Stimulated activated memory B cell treated with anti-CD40 and anti-IgM and Interleukin-4, amounts not matched to agents 10 μg/mL and 1 μg/mL and 100 μg/mL, for 72 hours (primary cell): ENCODE data around the gene TMEM52B.
"Not testable (repeated sequence)": the region's sequence is repeated elsewhere in the genome, so short reads cannot be mapped to it uniquely, and the experiment has no call there.

ENCODE experiments used
- ATAC-seq: fragments of 150-1000 bp; cut with Tn5 transposase; 2 replicates; pipeline ENCODE4 v1.10.0; 2021
- H3K27ac Mint-ChIP-seq: one replicate; pipeline ENCODE4 v1.8.0; 2022; ENCODE audit warnings: mild to moderate bottlenecking, mixed read lengths
- H3K27me3 Mint-ChIP-seq: one replicate; pipeline ENCODE4 v1.8.0; 2022; ENCODE audit warnings: mixed read lengths
- H3K36me3 Mint-ChIP-seq: one replicate; pipeline ENCODE4 v1.8.0; 2022; ENCODE audit warnings: mixed read lengths
- H3K4me1 Mint-ChIP-seq: one replicate; pipeline ENCODE4 v1.8.0; 2022; ENCODE audit warnings: mixed read lengths
- H3K4me3 Mint-ChIP-seq: one replicate; pipeline ENCODE4 v1.8.0; 2022; ENCODE audit warnings: mild to moderate bottlenecking, moderate library complexity, mixed read lengths
- H3K9me3 Mint-ChIP-seq: one replicate; pipeline ENCODE4 v1.8.0; 2022; ENCODE audit warnings: mixed read lengths

TMEM52B gene

GRCh38 chr12:10189653-10190052, 10.8 kb downstream of the TMEM52B start:
- H3K27ac Mint-ChIP-seq: no peak overlapping the region
- ATAC-seq: no peak
- H3K36me3 Mint-ChIP-seq: no peaks in the 10 kb centered on the region
- peaks cover 11% of the 10 kb centered on the region for H3K4me1 Mint-ChIP-seq
- no peaks in the 10 kb centered on the region for H3K9me3 Mint-ChIP-seq
- H3K27me3 Mint-ChIP-seq: peaks cover 72% of the 10 kb centered on the region
- no peak overlapping the region for H3K4me3 Mint-ChIP-seq

GRCh38 chr12:10190558-10191388, 11.9 kb downstream of the TMEM52B start:
- H3K4me3 Mint-ChIP-seq: no peak overlapping the region
- H3K27me3 Mint-ChIP-seq: peaks cover 75% of the 10 kb centered on the region
- H3K27ac Mint-ChIP-seq: no peak overlapping the region
- H3K36me3 Mint-ChIP-seq: no peaks in the 10 kb centered on the region
- H3K4me1 Mint-ChIP-seq: peaks cover 13% of the 10 kb centered on the region
- ATAC-seq: peak; percentile 85
- no peaks in the 10 kb centered on the region for H3K9me3 Mint-ChIP-seq

- Mint-ChIP-seq H3K9me3 (no peaks in the 10 kb centered on the region), H3K36me3 (no peaks in the 10 kb centered on the region), H3K27me3 (peaks cover 85% of the 10 kb centered on the region), H3K27ac (no peak overlapping the region), H3K4me3 (no peak overlapping the region), H3K4me1 (peaks cover 18% of the 10 kb centered on the region)
- no peak for ATAC-seq
Measured at GRCh38 chr12:10191865-10192264, 13.0 kb downstream of the TMEM52B start.

GRCh38 chr12:10194160-10194670, 15.4 kb downstream of the TMEM52B start:
- Mint-ChIP-seq H3K4me3 (no peak overlapping the region), H3K27ac (no peak overlapping the region), H3K36me3 (no peaks in the 10 kb centered on the region), H3K4me1 (peaks cover 19% of the 10 kb centered on the region), H3K27me3 (peaks cover 86% of the 10 kb centered on the region), H3K9me3 (no peaks in the 10 kb centered on the region)
- ATAC-seq: no peak

GRCh38 chr12:10196210-10196609, 17.4 kb downstream of the TMEM52B start:
- H3K27ac Mint-ChIP-seq: no peak overlapping the region
- H3K4me1 Mint-ChIP-seq: peaks cover 19% of the 10 kb centered on the region
- H3K36me3 Mint-ChIP-seq: no peaks in the 10 kb centered on the region
- no peaks in the 10 kb centered on the region for H3K9me3 Mint-ChIP-seq
- H3K27me3 Mint-ChIP-seq: peaks cover 82% of the 10 kb centered on the region
- ATAC-seq: peak; percentile 91
- no peak overlapping the region for H3K4me3 Mint-ChIP-seq

GRCh38 chr12:10197879-10198278, 19.0 kb downstream of the TMEM52B start:
- Mint-ChIP-seq H3K36me3 (no peaks in the 10 kb centered on the region), H3K9me3 (no peaks in the 10 kb centered on the region), H3K4me1 (peaks cover 19% of the 10 kb centered on the region), H3K27me3 (peaks cover 86% of the 10 kb centered on the region), H3K27ac (no peak overlapping the region), H3K4me3 (no peak overlapping the region)
- ATAC-seq: no peak

- not testable (repeated sequence) for H3K4me1 Mint-ChIP-seq, H3K27ac Mint-ChIP-seq, H3K36me3 Mint-ChIP-seq, H3K9me3 Mint-ChIP-seq, H3K4me3 Mint-ChIP-seq, ATAC-seq
- H3K27me3 Mint-ChIP-seq: peaks cover 49% of the 10 kb centered on the region
Measured at GRCh38 chr12:10204495-10204894, 25.7 kb downstream of the TMEM52B start.

- Mint-ChIP-seq H3K9me3 (peaks cover 2% of the 10 kb centered on the region), H3K4me3 (no peak overlapping the region), H3K27me3 (peaks cover 41% of the 10 kb centered on the region), H3K4me1 (peaks cover 6% of the 10 kb centered on the region), H3K27ac (no peak overlapping the region), H3K36me3 (no peaks in the 10 kb centered on the region)
- ATAC-seq: no peak
Measured at GRCh38 chr12:10205220-10205807, 26.5 kb downstream of the TMEM52B start.

- H3K27ac Mint-ChIP-seq: no peak overlapping the region
- ATAC-seq: no peak
- peaks cover 2% of the 10 kb centered on the region for H3K9me3 Mint-ChIP-seq
- H3K27me3 Mint-ChIP-seq: peaks cover 34% of the 10 kb centered on the region
- H3K4me3 Mint-ChIP-seq: no peak overlapping the region
- peaks cover 9% of the 10 kb centered on the region for H3K4me1 Mint-ChIP-seq
- no peaks in the 10 kb centered on the region for H3K36me3 Mint-ChIP-seq
Measured at GRCh38 chr12:10207136-10207535, 28.3 kb downstream of the TMEM52B start.

- ATAC-seq: no peak
- H3K27ac Mint-ChIP-seq: no peak overlapping the region
- peaks cover 18% of the 10 kb centered on the region for H3K27me3 Mint-ChIP-seq
- H3K4me3 Mint-ChIP-seq: no peak overlapping the region
- H3K9me3 Mint-ChIP-seq: peaks cover 2% of the 10 kb centered on the region
- peaks cover 23% of the 10 kb centered on the region for H3K4me1 Mint-ChIP-seq
- H3K36me3 Mint-ChIP-seq: no peaks in the 10 kb centered on the region
Measured at GRCh38 chr12:10210225-10210624, 31.4 kb downstream of the TMEM52B start.

- peaks cover 29% of the 10 kb centered on the region for H3K27me3 Mint-ChIP-seq
- no peak overlapping the region for H3K4me3 Mint-ChIP-seq
- no peaks in the 10 kb centered on the region for H3K36me3 Mint-ChIP-seq
- ATAC-seq: no peak
- peak overlapping the region; percentile 81 for H3K27ac Mint-ChIP-seq
- H3K9me3 Mint-ChIP-seq: peaks cover 2% of the 10 kb centered on the region
- H3K4me1 Mint-ChIP-seq: peaks cover 23% of the 10 kb centered on the region
Measured at GRCh38 chr12:10211101-10211939, 32.5 kb downstream of the TMEM52B start.

- ATAC-seq: peak; percentile 83
- peaks cover 23% of the 10 kb centered on the region for H3K4me1 Mint-ChIP-seq
Measured at GRCh38 chr12:10211940-10212738, 33.3 kb downstream of the TMEM52B start.

GRCh38 chr12:10212739-10213131, 33.9 kb downstream of the TMEM52B start, which contains the start of gene GABARAPL1:
TSS of gene GABARAPL1 (plus strand) at chr12:10212877. CDS start at chr12:10213130, 253 bp downstream.
- H3K36me3 Mint-ChIP-seq: no peaks in the 10 kb centered on the region
- H3K27me3 Mint-ChIP-seq: peaks cover 29% of the 10 kb centered on the region
- peaks cover 23% of the 10 kb centered on the region for H3K4me1 Mint-ChIP-seq
- H3K9me3 Mint-ChIP-seq: peaks cover 2% of the 10 kb centered on the region
- peak; percentile 86 for ATAC-seq
- H3K27ac Mint-ChIP-seq: peak within 1 kb of the TSS; percentile 81
- H3K4me3 Mint-ChIP-seq: peak within 1 kb of the TSS; percentile 92

More at GRCh38 chr12:10211940-10212738, 33.3 kb downstream of the TMEM52B start:
- Mint-ChIP-seq H3K27me3 (peaks cover 29% of the 10 kb centered on the region), H3K36me3 (no peaks in the 10 kb centered on the region), H3K27ac (peak overlapping the region; percentile 81), H3K9me3 (peaks cover 2% of the 10 kb centered on the region), H3K4me3 (peak overlapping the region; percentile 92)
